ENCODE measurements around the gene LRRK1.

LRRK1 gene

GRCh38 chr15:100930306-100930848, 11.2 kb downstream of the LRRK1 start:
- TF ChIP-seq YY1 (IDR thresholded peaks at IDR 0.05; ENCODE audit: low read depth) (no peak), CEBPB (IDR thresholded peaks at IDR 0.05) (no peak), EGR1 (IDR thresholded peaks at IDR 0.05) (no peak)

- TF ChIP-seq TCF12 (IDR thresholded peaks at IDR 0.05; ENCODE audit: low read depth) (no peak), NFIC (IDR thresholded peaks at IDR 0.05) (no peak), EGR1 (IDR thresholded peaks at IDR 0.05) (no peak), EP300 (IDR thresholded peaks at IDR 0.05; ENCODE audit: borderline replicate concordance) (no peak), TEAD4 (IDR thresholded peaks at IDR 0.05) (no peak), REST (IDR thresholded peaks at IDR 0.05; ENCODE audit: low read depth) (no peak), TAF1 (IDR thresholded peaks at IDR 0.05; ENCODE audit: low read depth) (no peak), ZBTB7A (IDR thresholded peaks at IDR 0.05; ENCODE audit: low read depth) (no peak), CEBPB (IDR thresholded peaks at IDR 0.05) (no peak), CREB1 (IDR thresholded peaks at IDR 0.05; ENCODE audit: low read depth) (no peak), FOXM1 (IDR thresholded peaks at IDR 0.05; ENCODE audit: borderline replicate concordance, low read depth) (no peak), USF1 (IDR thresholded peaks at IDR 0.05) (no peak)
- TF ChIP-seq, protein P1, sequence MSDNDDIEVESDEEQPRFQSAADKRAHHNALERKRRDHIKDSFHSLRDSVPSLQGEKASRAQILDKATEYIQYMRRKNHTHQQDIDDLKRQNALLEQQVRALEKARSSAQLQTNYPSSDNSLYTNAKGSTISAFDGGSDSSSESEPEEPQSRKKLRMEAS (IDR thresholded peaks at IDR 0.05) = no peak
Measured at GRCh38 chr15:100931143-100931890, 12.2 kb downstream of the LRRK1 start.

- TF ChIP-seq USF1 (IDR thresholded peaks at IDR 0.05) (no peak), TAF1 (IDR thresholded peaks at IDR 0.05; ENCODE audit: low read depth) (no peak), NFIC (IDR thresholded peaks at IDR 0.05) (no peak), CEBPB (IDR thresholded peaks at IDR 0.05) (no peak), TEAD4 (IDR thresholded peaks at IDR 0.05) (no peak), RAD21 (IDR thresholded peaks at IDR 0.05; ENCODE audit: low read depth) (no peak), CREB1 (IDR thresholded peaks at IDR 0.05; ENCODE audit: low read depth) (no peak), REST (IDR thresholded peaks at IDR 0.05; ENCODE audit: low read depth) (no peak), YY1 (IDR thresholded peaks at IDR 0.05; ENCODE audit: low read depth) (no peak), ZBTB7A (IDR thresholded peaks at IDR 0.05; ENCODE audit: low read depth) (no peak), EP300 (IDR thresholded peaks at IDR 0.05; ENCODE audit: borderline replicate concordance) (no peak), TCF12 (IDR thresholded peaks at IDR 0.05; ENCODE audit: low read depth) (no peak), FOXM1 (IDR thresholded peaks at IDR 0.05; ENCODE audit: borderline replicate concordance, low read depth) (no peak), EGR1 (IDR thresholded peaks at IDR 0.05) (no peak)
- TF ChIP-seq, protein P1 (IDR thresholded peaks at IDR 0.05) = no peak
Measured at GRCh38 chr15:100932676-100933348, 13.7 kb downstream of the LRRK1 start.

DNA sequence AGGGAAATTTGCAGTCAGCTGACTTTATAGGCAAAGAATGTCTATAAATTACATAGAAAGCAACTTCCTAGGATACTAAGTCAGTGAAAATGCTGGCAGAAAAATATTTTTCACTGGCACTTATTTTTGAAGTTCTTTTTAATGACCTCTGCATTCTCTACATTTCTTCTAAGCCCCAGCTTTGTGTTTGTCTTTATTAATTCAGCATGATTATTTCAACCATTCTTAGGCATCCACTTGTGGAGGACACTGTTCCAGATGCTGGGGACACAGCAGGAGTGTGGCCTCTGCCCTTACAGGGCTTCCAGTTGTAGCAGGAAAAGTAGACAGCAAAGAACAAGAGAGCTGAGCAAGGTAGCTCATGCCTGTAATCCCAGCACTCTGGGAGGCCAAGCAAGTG, 15.0 kb downstream of the LRRK1 start:
- TF ChIP-seq USF1 (IDR thresholded peaks at IDR 0.05) (no peak), REST (IDR thresholded peaks at IDR 0.05; ENCODE audit: low read depth) (no peak), TEAD4 (IDR thresholded peaks at IDR 0.05) (no peak), CEBPB (IDR thresholded peaks at IDR 0.05) (no peak), TCF12 (IDR thresholded peaks at IDR 0.05; ENCODE audit: low read depth) (no peak), CREB1 (IDR thresholded peaks at IDR 0.05; ENCODE audit: low read depth) (no peak)
- TF ChIP-seq, protein P1 (IDR thresholded peaks at IDR 0.05) = no peak
